MCF 10A (cell line): ENCODE data around the gene BNIP5. TPM values are rescaled to one million over a fixed set of nuclear protein-coding genes. Genes with fewer than 3 reads are reported as not detected.

Source experiments
- BruUV-seq: library from RNA; stranded (reverse); fragments of 400-500 nt; replicated peaks from 2 replicates; lab custom pipeline; 2021; lab: Mats Ljungman, UMichigan
- CTCF ChIA-PET: fragments of 300-600 bp; sonication (Branson Sonifier 250); formaldehyde crosslinking; extraction: SDS; loops from one replicate; lab custom pipeline; 2021; ENCODE audit warnings: antibody characterized with exemption, inconsistent platforms; lab: Yijun Ruan, JAX
- POLR2A ChIA-PET: fragments of 300-600, 350-650 bp; sonication (Branson Sonifier 250); formaldehyde crosslinking; extraction: SDS; loops from one replicate; lab custom pipeline; 2020; ENCODE audit warnings: antibody characterized with exemption, inconsistent platforms; lab: Yijun Ruan, JAX
- DNase-seq: peaks from one replicate; pipeline ENCODE4 v3.0.0-alpha.2; 2018; ENCODE audit not compliant: unreplicated experiment
- H3K27ac Mint-ChIP-seq: one replicate; pipeline ENCODE4 v1.8.0; 2022; ENCODE audit warnings: mild to moderate bottlenecking, low read depth, mixed read lengths; ENCODE audit not compliant: unreplicated experiment
- H3K27me3 Mint-ChIP-seq: one replicate; pipeline ENCODE4 v1.8.0; 2022; ENCODE audit warnings: mixed read lengths; ENCODE audit not compliant: insufficient read depth, unreplicated experiment
- H3K36me3 Mint-ChIP-seq: one replicate; pipeline ENCODE4 v1.8.0; 2022; ENCODE audit warnings: mild to moderate bottlenecking, moderate library complexity, mixed read lengths; ENCODE audit not compliant: insufficient read depth, unreplicated experiment
- H3K4me1 Mint-ChIP-seq: one replicate; pipeline ENCODE4 v1.8.0; 2022; ENCODE audit warnings: mixed read lengths; ENCODE audit not compliant: insufficient read depth, unreplicated experiment
- H3K4me3 Mint-ChIP-seq: one replicate; pipeline ENCODE4 v1.8.0; 2022; ENCODE audit warnings: mild to moderate bottlenecking, moderate library complexity, mixed read lengths; ENCODE audit not compliant: unreplicated experiment
- H3K9me3 Mint-ChIP-seq: one replicate; pipeline ENCODE4 v1.8.0; 2022; ENCODE audit warnings: mixed read lengths; ENCODE audit not compliant: unreplicated experiment
- CTCF ChIP-seq: fragments of 200-600 bp; IDR thresholded peaks from one replicate; pipeline ENCODE4 v1.8.0; 2022; ENCODE audit warnings: antibody characterized with exemption, mild to moderate bottlenecking; ENCODE audit not compliant: unreplicated experiment
- intact Hi-C: fragments of 100-400 bp; cut with micrococcal nuclease; formaldehyde crosslinking; loops from 2 replicates; pipeline ENCODE4 v1.14.1; 2022
- total RNA-seq: library from RNA; stranded (reverse); gene quantifications from 2 replicates; pipeline ENCODE4 v1.2.3, GENCODE V29; 2022

The BNIP5 gene
- total RNA-seq, 1 experiment from 2014 or later = not detected

- CTCF ChIA-PET = no interaction called here
- no peak for TF ChIP-seq CTCF
- no peak for DNase-seq
- Mint-ChIP-seq H3K36me3 (no peaks in the 10 kb centered on the region), H3K27me3 (peaks cover 13% of the 10 kb centered on the region), H3K27ac (no peak overlapping the region), H3K4me1 (peaks cover 21% of the 10 kb centered on the region), H3K4me3 (no peak overlapping the region), H3K9me3 (no peaks in the 10 kb centered on the region)
- intact Hi-C loops = no loop called here
- BruUV-seq = no TSS peak
- POLR2A ChIA-PET = no interaction called here
These were observed 39.0 kb upstream of the BNIP5 start for GRCh38 chr6:36375644-36376155.

GRCh38 chr6:36374972-36375371 lies 38.3 kb upstream of the BNIP5 start:
- H3K27me3 Mint-ChIP-seq = peaks cover 13% of the 10 kb centered on the region
- intact Hi-C loops = no loop called here
- CTCF ChIA-PET = no interaction called here
- POLR2A ChIA-PET = interaction anchor here (1.0 kb wide), 1 partner anchor 44 kb away, joined by 3 read pairs; no protein-coding TSS in a partner anchor
- no peaks in the 10 kb centered on the region for H3K9me3 Mint-ChIP-seq
- no TSS peak for BruUV-seq
- TF ChIP-seq CTCF = no peak
- H3K36me3 Mint-ChIP-seq = no peaks in the 10 kb centered on the region
- H3K4me3 Mint-ChIP-seq = no peak overlapping the region
- peaks cover 21% of the 10 kb centered on the region for H3K4me1 Mint-ChIP-seq
- no peak overlapping the region for H3K27ac Mint-ChIP-seq
- no peak for DNase-seq

GRCh38 chr6:36374194-36374593 lies 37.5 kb upstream of the BNIP5 start:
- Mint-ChIP-seq H3K27ac (no peak overlapping the region), H3K9me3 (no peaks in the 10 kb centered on the region), H3K4me1 (peaks cover 21% of the 10 kb centered on the region), H3K36me3 (no peaks in the 10 kb centered on the region), H3K27me3 (peaks cover 13% of the 10 kb centered on the region), H3K4me3 (no peak overlapping the region)
- intact Hi-C loops = no loop called here
- ChIA-PET POLR2A (interaction anchor here (0.7 to 1.1 kb wide), 5 partner anchors 13 to 54 kb away, joined by 3 to 4 read pairs (median 3); no protein-coding TSS in a partner anchor), CTCF (interaction anchor here (0.6 to 1.0 kb wide), 7 partner anchors 10 to 422 kb away, joined by 3 to 4 read pairs (median 3); no protein-coding TSS in a partner anchor)
- no peak for TF ChIP-seq CTCF
- BruUV-seq = no TSS peak
- no peak for DNase-seq

DNA sequence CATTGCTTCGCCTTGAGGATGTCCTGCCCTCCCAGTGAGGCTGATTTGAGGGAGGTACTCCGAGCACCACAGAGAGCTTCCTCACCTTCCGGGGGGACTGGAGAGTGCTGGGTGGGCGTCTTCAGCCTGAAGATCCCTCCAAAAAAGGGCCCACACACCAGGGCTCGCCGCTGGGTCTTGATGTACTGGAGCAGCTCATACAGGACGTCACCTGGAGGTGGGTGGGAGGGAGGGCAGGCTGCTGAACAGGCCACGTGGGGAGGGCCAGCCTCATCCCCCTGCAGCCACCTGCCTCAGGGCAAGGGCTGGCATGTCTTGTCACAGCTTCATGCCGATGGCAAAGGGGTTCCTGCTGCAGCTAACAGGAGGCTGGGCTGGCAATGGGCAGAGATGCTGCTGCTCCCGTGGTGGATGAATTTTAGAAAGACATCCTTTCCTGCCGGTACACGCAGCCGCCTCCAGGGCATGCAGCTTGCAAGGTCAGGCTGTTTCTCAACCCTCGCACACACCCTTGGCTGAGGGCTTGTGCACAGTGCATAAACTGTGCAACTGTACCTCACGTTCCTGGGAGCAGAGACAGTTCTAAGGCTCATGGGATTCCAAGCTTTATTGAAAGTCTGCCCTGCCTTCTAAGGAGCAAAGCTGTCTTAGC lies 36.8 kb upstream of the BNIP5 start:
- intact Hi-C loops = no loop called here
- ChIA-PET POLR2A (interaction anchor here (0.6 to 1.1 kb wide), 5 partner anchors 8 to 54 kb away, joined by 3 to 4 read pairs (median 3); no protein-coding TSS in a partner anchor), CTCF (interaction anchor here (0.6 to 1.0 kb wide), 9 partner anchors 10 to 892 kb away, joined by 3 to 4 read pairs (median 3); no protein-coding TSS in a partner anchor)
- no peak overlapping the region for H3K27ac Mint-ChIP-seq
- H3K4me3 Mint-ChIP-seq = no peak overlapping the region
- TF ChIP-seq CTCF = peak; percentile 5
- no peaks in the 10 kb centered on the region for H3K9me3 Mint-ChIP-seq
- DNase-seq = peak; percentile 71
- peaks cover 21% of the 10 kb centered on the region for H3K4me1 Mint-ChIP-seq
- H3K36me3 Mint-ChIP-seq = no peaks in the 10 kb centered on the region
- H3K27me3 Mint-ChIP-seq = peaks cover 13% of the 10 kb centered on the region
- no TSS peak for BruUV-seq
